Suprapubic skin (tissue), 4 donors: ENCODE data around the gene EIF4E1B.

Source experiments
- POLR2A ChIP-seq, 2 donors: fragments of 450-650 bp; IDR thresholded peaks; one replicate each; pipeline ENCODE4 v1.6.1; 2017; ENCODE audit warnings: antibody characterized with exemption in 2 of 2, mild to moderate bottlenecking in 2 of 2, moderate library complexity in 2 of 2
- POLR2AphosphoS5 ChIP-seq, 3 donors: sonication (generic); formaldehyde crosslinking; IDR thresholded peaks; one replicate each; pipeline ENCODE4 v1.6.1; 2017; ENCODE audit warnings: antibody characterized with exemption in 3 of 3
- TF ChIP-seq, protein P1 (sequence below), 2 donors: fragments of 200-600 bp in 1 of 2; fragments of 450-650 bp in 1 of 2; sonication (generic) in 1 of 2; IDR thresholded peaks; one replicate each; pipeline ENCODE4 v1.5.1; 2016 to 2019; ENCODE audit warnings: antibody characterized with exemption in 2 of 2, mild to moderate bottlenecking in 1 of 2, moderate library complexity in 1 of 2

DNA sequence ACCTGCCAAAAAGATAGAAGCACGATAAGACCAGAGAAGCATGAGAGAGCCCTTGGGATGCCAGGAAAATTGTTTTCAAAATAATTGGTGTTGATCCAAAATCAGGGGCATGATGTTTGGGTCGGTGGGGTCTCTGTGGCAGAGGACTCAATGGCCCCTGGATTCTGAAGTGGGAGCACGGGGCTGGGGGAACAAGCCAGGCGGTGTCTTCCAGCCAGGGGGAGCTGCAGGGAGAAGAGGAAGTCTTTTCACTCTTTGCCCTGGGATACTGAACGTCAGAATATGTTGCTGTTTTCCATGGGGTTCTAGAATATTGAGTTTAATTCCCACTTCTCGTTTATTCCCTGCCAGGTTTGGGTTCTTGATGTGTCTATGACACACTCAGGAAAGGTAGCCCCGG is 37.2 kb downstream of the EIF4E1B start:
- TF ChIP-seq, protein P1, sequence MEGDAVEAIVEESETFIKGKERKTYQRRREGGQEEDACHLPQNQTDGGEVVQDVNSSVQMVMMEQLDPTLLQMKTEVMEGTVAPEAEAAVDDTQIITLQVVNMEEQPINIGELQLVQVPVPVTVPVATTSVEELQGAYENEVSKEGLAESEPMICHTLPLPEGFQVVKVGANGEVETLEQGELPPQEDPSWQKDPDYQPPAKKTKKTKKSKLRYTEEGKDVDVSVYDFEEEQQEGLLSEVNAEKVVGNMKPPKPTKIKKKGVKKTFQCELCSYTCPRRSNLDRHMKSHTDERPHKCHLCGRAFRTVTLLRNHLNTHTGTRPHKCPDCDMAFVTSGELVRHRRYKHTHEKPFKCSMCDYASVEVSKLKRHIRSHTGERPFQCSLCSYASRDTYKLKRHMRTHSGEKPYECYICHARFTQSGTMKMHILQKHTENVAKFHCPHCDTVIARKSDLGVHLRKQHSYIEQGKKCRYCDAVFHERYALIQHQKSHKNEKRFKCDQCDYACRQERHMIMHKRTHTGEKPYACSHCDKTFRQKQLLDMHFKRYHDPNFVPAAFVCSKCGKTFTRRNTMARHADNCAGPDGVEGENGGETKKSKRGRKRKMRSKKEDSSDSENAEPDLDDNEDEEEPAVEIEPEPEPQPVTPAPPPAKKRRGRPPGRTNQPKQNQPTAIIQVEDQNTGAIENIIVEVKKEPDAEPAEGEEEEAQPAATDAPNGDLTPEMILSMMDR (IDR thresholded peaks at IDR 0.05): no peak
- TF ChIP-seq POLR2A (IDR thresholded peaks at IDR 0.05): no peak
- TF ChIP-seq POLR2AphosphoS5 (IDR thresholded peaks at IDR 0.05): no peak
